ENCODE results near the gene PRUNE1. TPM values are rescaled to one million over a fixed set of nuclear protein-coding genes. Genes with fewer than 3 reads are reported as not detected.

Gene PRUNE1
- polyA plus RNA-seq, 2 of the 4 experiments (the other 2 are of a cell fraction) = 11.9 to 27.5 TPM

DNA sequence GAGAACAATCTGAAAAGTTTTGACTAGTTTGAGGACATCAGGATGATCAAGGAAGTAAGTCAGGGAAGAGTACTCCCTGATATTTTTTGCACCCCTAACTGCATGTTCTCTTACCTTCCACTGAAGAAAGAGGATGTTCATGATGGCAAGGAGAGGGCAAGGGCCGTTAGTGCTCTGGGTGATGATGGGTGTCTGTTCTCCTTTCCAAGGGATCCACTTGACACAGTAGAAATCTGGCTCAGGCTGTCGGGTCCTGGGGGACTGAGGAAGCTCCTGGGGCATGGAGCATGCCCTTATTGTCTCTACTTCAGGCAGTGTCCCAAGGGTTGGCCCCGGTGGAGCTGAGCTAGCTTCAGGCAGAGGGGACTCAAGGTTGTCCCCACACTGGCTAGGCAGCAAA lies 6.2 kb upstream of the PRUNE1 start:
- no peak for ATAC-seq
- no peak overlapping the region for H3K4me3 ChIP-seq
- no peak overlapping the region for H3K4me2 ChIP-seq
- FAIRE-seq = no peak
- CTCF ChIA-PET = interaction anchor here (0.9 to 24.0 kb wide), 4 partner anchors 16 to 444 kb away, joined by 3 to 586 read pairs (median 4); partner anchors contain the start of genes ANXA9 and CERS2
- DNase-seq (ENCODE audit: low read depth in 1 of 2, low spot score in 1 of 2) = no peak
- no peak overlapping the region for H3K27ac ChIP-seq
- no peaks in the 10 kb centered on the region for H3K9me3 ChIP-seq
- POLR2A ChIA-PET = no interaction called here
- no peak for TF ChIP-seq NR3C1 (IDR thresholded peaks at IDR 0.05)
- no peak for TF ChIP-seq KDM1A (IDR thresholded peaks at IDR 0.05; ENCODE audit: low read depth)
- TF ChIP-seq NFE2L2 (conservative IDR thresholded peaks at IDR 0.05; ENCODE audit: low read length) = no peak
- TF ChIP-seq EP300 (IDR thresholded peaks at IDR 0.05) = no peak
- no peak for TF ChIP-seq HOXB5 (CRISPR knock-in tag; IDR thresholded peaks at IDR 0.05)
- no peak for TF ChIP-seq CBX2 (IDR thresholded peaks at IDR 0.05; ENCODE audit: borderline replicate concordance, low read depth)
- 69% methylated on average over 3 of the region's 3 CpGs for WGBS (ENCODE audit: missing lambda C conversion rate)
- peaks cover 11% of the 10 kb centered on the region for H3K4me1 ChIP-seq

DNA sequence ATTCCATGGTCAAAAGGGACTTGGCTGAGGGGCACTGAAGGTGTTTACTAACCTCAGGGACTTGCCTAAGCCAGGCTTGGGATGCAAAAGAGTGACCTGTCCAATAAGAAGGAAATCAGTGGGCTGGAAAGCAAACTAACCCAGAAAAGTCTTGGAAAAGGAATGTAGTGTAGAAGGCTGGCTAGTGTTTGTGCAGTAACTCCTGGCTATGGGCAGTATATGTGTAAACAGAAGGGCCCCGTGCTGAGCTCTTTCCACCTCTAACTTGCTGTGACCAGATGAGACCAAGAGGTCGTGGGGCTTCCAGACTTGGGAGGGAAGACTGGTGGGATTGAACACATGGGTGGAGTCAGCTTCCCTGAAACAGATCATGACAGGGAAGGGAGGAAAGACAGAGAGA lies 5.6 kb upstream of the PRUNE1 start:
- ChIA-PET POLR2A (no interaction called here), CTCF (interaction anchor here (1.0 to 24.0 kb wide), 2 partner anchors 17 to 80 kb away, joined by 4 to 586 read pairs; partner anchors contain the start of genes ANXA9 and CERS2)
- FAIRE-seq (no peak), ATAC-seq (no peak), DNase-seq (ENCODE audit: low read depth in 1 of 2, low spot score in 1 of 2) (no peak)
- H3K4me3 ChIP-seq = no peak overlapping the region
- TF ChIP-seq KDM1A (IDR thresholded peaks at IDR 0.05; ENCODE audit: low read depth) (no peak), GATA3 (IDR thresholded peaks at IDR 0.05; ENCODE audit: borderline replicate concordance) (no peak), EHMT2 (IDR thresholded peaks at IDR 0.05; ENCODE audit: low read depth) (no peak)
- H3K4me2 ChIP-seq = no peak overlapping the region
- WGBS (ENCODE audit: missing lambda C conversion rate) = 45% methylated on average over 2 of the region's 2 CpGs
- no peaks in the 10 kb centered on the region for H3K9me3 ChIP-seq
- peaks cover 17% of the 10 kb centered on the region for H3K4me1 ChIP-seq
- H3K27ac ChIP-seq = no peak overlapping the region

- no peak overlapping the region for H3K4me2 ChIP-seq
- peaks cover 20% of the 10 kb centered on the region for H3K4me1 ChIP-seq
- FAIRE-seq (no peak), ATAC-seq (no peak), DNase-seq (ENCODE audit: low read depth in 1 of 2, low spot score in 1 of 2) (no peak)
- ChIA-PET POLR2A (no interaction called here), CTCF (interaction anchor here (24.0 kb wide), 1 partner anchor 18 kb away, joined by 586 read pairs; the partner anchor contains the start of genes ANXA9 and CERS2)
- TF ChIP-seq CHD4 (IDR thresholded peaks at IDR 0.05; ENCODE audit: borderline replicate concordance) (no peak), HOXB13 (CRISPR knock-in tag; IDR thresholded peaks at IDR 0.05; ENCODE audit: low read depth) (no peak), NPAS2 (CRISPR knock-in tag; IDR thresholded peaks at IDR 0.05; ENCODE audit: borderline replicate concordance) (no peak), NR3C1 (IDR thresholded peaks at IDR 0.05) (no peak)
- no peak overlapping the region for H3K27ac ChIP-seq
- H3K9me3 ChIP-seq = no peaks in the 10 kb centered on the region
- H3K4me3 ChIP-seq = no peak overlapping the region
Observed at GRCh38 chr1:151003180-151003579, 5.1 kb upstream of the PRUNE1 start.

DNA sequence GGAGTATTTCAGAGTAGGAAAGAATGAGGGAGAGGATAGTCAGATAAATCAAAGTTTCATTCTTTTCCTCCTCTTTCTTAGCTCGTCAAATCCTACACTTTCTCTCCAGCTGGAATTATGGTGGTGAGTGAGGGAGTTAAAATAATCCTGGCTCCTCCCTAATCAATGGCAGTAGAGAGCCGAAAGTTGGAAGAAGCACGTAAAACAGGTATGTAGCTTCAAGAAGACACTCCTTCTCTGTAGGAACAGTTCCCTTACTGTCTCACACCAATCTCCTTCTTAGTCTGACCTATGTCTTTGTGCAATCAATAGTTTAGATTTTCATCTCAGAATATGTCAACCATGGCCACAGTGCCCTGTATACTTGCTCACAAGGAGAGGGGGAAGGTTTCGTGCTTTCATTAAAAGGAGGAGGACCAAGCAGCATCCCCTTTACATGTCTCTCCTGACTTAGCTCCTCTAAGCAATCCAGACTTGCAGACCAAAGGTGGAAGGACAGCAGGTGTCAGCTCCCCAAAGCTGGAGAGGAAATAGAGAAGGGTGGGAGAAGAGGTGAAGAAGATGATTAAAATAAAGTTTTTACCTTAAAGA lies 2.4 kb upstream of the PRUNE1 start:
- POLR2A ChIA-PET = interaction anchor here (0.6 to 1.7 kb wide), 5 partner anchors 36 to 376 kb away, joined by 3 to 8 read pairs (median 3); partner anchors contain the start of genes C1orf56 and ENSA

More for the DNA sequence above, 2.4 kb upstream of the PRUNE1 start:
- Histone ChIP-seq H3K27ac (peak overlapping the region; percentile 77 to 87), H3K4me3 (peak overlapping the region; percentile 45), H3K9me3 (no peaks in the 10 kb centered on the region), H3K4me2 (peak overlapping the region; percentile 90), H3K4me1 (peaks cover 30% of the 10 kb centered on the region)
- WGBS (ENCODE audit: missing lambda C conversion rate) = 78% methylated on average over 4 of the region's 4 CpGs
- CTCF ChIA-PET = interaction anchor here (0.6 to 24.0 kb wide), 23 partner anchors 8 to 607 kb away, joined by 3 to 586 read pairs (median 4); partner anchors contain the start of genes ANXA9, C1orf56, CDC42SE1 and CERS2
- DNase-seq (ENCODE audit: low read depth in 1 of 2, low spot score in 1 of 2) = no peak
- no peak for FAIRE-seq
- TF ChIP-seq ESRRA (IDR thresholded peaks at IDR 0.05; ENCODE audit: borderline replicate concordance, low read length) (no peak), FOSB (CRISPR knock-in tag; IDR thresholded peaks at IDR 0.05) (no peak), RARB (CRISPR knock-in tag; IDR thresholded peaks at IDR 0.05) (no peak), HDAC2 (IDR thresholded peaks at IDR 0.05) (no peak), EHMT2 (IDR thresholded peaks at IDR 0.05; ENCODE audit: low read depth) (no peak), ZSCAN20 (CRISPR knock-in tag; IDR thresholded peaks at IDR 0.05) (no peak), RNF2 (IDR thresholded peaks at IDR 0.05; ENCODE audit: borderline replicate concordance, low read depth) (no peak), ZFP36 (IDR thresholded peaks at IDR 0.05; ENCODE audit: borderline replicate concordance, partially characterized antibody) (no peak), ZNF302 (CRISPR knock-in tag; IDR thresholded peaks at IDR 0.05) (no peak), FOXS1 (CRISPR knock-in tag; IDR thresholded peaks at IDR 0.05) (no peak), SMC3 (IDR thresholded peaks at IDR 0.05) (no peak), SREBF2 (IDR thresholded peaks at IDR 0.05) (no peak), JUN (IDR thresholded peaks at IDR 0.05) (no peak)
- TF ChIP-seq, protein P1, sequence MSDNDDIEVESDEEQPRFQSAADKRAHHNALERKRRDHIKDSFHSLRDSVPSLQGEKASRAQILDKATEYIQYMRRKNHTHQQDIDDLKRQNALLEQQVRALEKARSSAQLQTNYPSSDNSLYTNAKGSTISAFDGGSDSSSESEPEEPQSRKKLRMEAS (IDR thresholded peaks at IDR 0.05) = no peak
- no peak for ATAC-seq
